HFFc6 (cell line): ENCODE data around the gene IP6K2. TPM values are rescaled to one million over a fixed set of nuclear protein-coding genes. Genes with fewer than 3 reads are reported as not detected.

Experiments
- DNase-seq: peaks from one replicate; pipeline ENCODE4 v3.0.0-alpha.2; 2018
- H3K27ac Mint-ChIP-seq: 2 replicates; pipeline ENCODE4 v1.8.0; 2020; ENCODE audit warnings: mild to moderate bottlenecking, mixed read lengths
- H3K27me3 Mint-ChIP-seq: 2 replicates; pipeline ENCODE4 v1.8.0; 2021; ENCODE audit warnings: mild to moderate bottlenecking, moderate library complexity, mixed read lengths; ENCODE audit not compliant: insufficient read depth
- H3K36me3 Mint-ChIP-seq: 2 replicates; pipeline ENCODE4 v1.8.0; 2021; ENCODE audit warnings: low read depth, mixed read lengths
- H3K4me1 Mint-ChIP-seq: 2 replicates; pipeline ENCODE4 v1.8.0; 2020; ENCODE audit warnings: low read depth, mixed read lengths
- H3K4me3 Mint-ChIP-seq: 2 replicates; pipeline ENCODE4 v1.8.0; 2020; ENCODE audit warnings: mild to moderate bottlenecking, moderate library complexity, mixed read lengths
- H3K9me3 Mint-ChIP-seq: 2 replicates; pipeline ENCODE4 v1.8.0; 2020; ENCODE audit warnings: mild to moderate bottlenecking, mixed read lengths
- CTCF ChIP-seq: fragments of 200-600 bp; sonication (generic); IDR thresholded peaks from 2 replicates; pipeline ENCODE4 v1.5.0; 2021; ENCODE audit warnings: antibody characterized with exemption, mild to moderate bottlenecking
- total RNA-seq, 6 experiments: library from RNA; stranded (reverse); fragmentation: NEBNext Ultra II Directional; extraction: Animal tissue kit (Norgen Biotek cat#: 25700); gene quantifications; 2 replicates in 1 of 6; 3 replicates in 5 of 6; pipeline ENCODE4 v1.2.3, GENCODE V29; 2021

IP6K2 gene
- total RNA-seq, 6 experiments from 2014 or later, result 47.4 to 64.6 (median 53.0) TPM

GRCh38 chr3:48664929-48665328 is 52.1 kb downstream of the IP6K2 start:
- Mint-ChIP-seq H3K4me1 (peaks cover 17% of the 10 kb centered on the region), H3K4me3 (no peak overlapping the region), H3K27me3 (peaks cover 8% of the 10 kb centered on the region), H3K27ac (no peak overlapping the region), H3K36me3 (peaks cover 17% of the 10 kb centered on the region; the same call in 1 of the 2 replicates), H3K9me3 (peaks cover under 1% of the 10 kb centered on the region)
- no peak for TF ChIP-seq CTCF
- no peak for DNase-seq

GRCh38 chr3:48664313-48664644 is 52.7 kb downstream of the IP6K2 start:
- H3K27ac Mint-ChIP-seq, result peak overlapping the region; percentile 99
- H3K27me3 Mint-ChIP-seq, result peaks cover 8% of the 10 kb centered on the region
- H3K4me3 Mint-ChIP-seq, result peak overlapping the region; percentile 88
- H3K36me3 Mint-ChIP-seq, result peaks cover 18% of the 10 kb centered on the region; the same call in 1 of the 2 replicates
- peaks cover 17% of the 10 kb centered on the region for H3K4me1 Mint-ChIP-seq
- TF ChIP-seq CTCF, result peak; percentile 41
- peaks cover 3% of the 10 kb centered on the region for H3K9me3 Mint-ChIP-seq
- no peak for DNase-seq

GRCh38 chr3:48663489-48664312 is 53.3 kb downstream of the IP6K2 start:
- Mint-ChIP-seq H3K27ac (peak overlapping the region; percentile 99), H3K36me3 (peaks cover 24% of the 10 kb centered on the region; the same call in 1 of the 2 replicates), H3K27me3 (peaks cover 11% of the 10 kb centered on the region), H3K4me3 (peak overlapping the region; percentile 88), H3K4me1 (peaks cover 17% of the 10 kb centered on the region), H3K9me3 (peaks cover 3% of the 10 kb centered on the region)
- peak; percentile 88 for TF ChIP-seq CTCF
- peak; percentile 99 for DNase-seq

- DNase-seq, result peak; percentile 89
- peaks cover 26% of the 10 kb centered on the region; the same call in 1 of the 2 replicates for H3K36me3 Mint-ChIP-seq
- H3K9me3 Mint-ChIP-seq, result peaks cover 3% of the 10 kb centered on the region
- peak within 1 kb of the TSS; percentile 88 for H3K4me3 Mint-ChIP-seq
- peak within 1 kb of the TSS; percentile 99 for H3K27ac Mint-ChIP-seq
- no peak for TF ChIP-seq CTCF
- H3K4me1 Mint-ChIP-seq, result peaks cover 17% of the 10 kb centered on the region
- peaks cover 11% of the 10 kb centered on the region for H3K27me3 Mint-ChIP-seq
Measured at GRCh38 chr3:48662753-48663488, 54.1 kb downstream of the IP6K2 start, which contains the start of gene CELSR3. Gene CELSR3 (minus strand): TSS chr3:48662886. CDS start chr3:48662634, 252 bp downstream.

- no peak overlapping the region; the same call in 1 of the 2 replicates for H3K4me3 Mint-ChIP-seq
- TF ChIP-seq CTCF, result no peak
- no peak for DNase-seq
- H3K36me3 Mint-ChIP-seq, result peaks cover 26% of the 10 kb centered on the region; the same call in 1 of the 2 replicates
- H3K27me3 Mint-ChIP-seq, result peaks cover 11% of the 10 kb centered on the region
- H3K9me3 Mint-ChIP-seq, result peaks cover 3% of the 10 kb centered on the region
- H3K4me1 Mint-ChIP-seq, result peaks cover 17% of the 10 kb centered on the region
- no peak overlapping the region for H3K27ac Mint-ChIP-seq
Measured at GRCh38 chr3:48662145-48662752, 54.8 kb downstream of the IP6K2 start.
